ENCODE data around the gene SAMSN1.

SAMSN1 gene

GRCh38 chr21:14533499-14534428 lies 12.4 kb downstream of the SAMSN1 start:
- H3K27me3 Mint-ChIP-seq: no peaks in the 10 kb centered on the region
- peaks cover 0 to 8% of the 10 kb centered on the region in 2 donors for H3K9me3 Mint-ChIP-seq
- peaks cover 13% of the 10 kb centered on the region for H3K36me3 Mint-ChIP-seq (ENCODE audit: insufficient read depth)
- peak overlapping the region; percentile 99 to 100 for H3K27ac Mint-ChIP-seq
- DNase-seq (peak; percentile 41 to 60 (median 46)), ATAC-seq (replicated peaks) (peak; percentile 79)
- H3K4me3 Mint-ChIP-seq: peak overlapping the region; percentile 88
- peaks cover 36 to 62% of the 10 kb centered on the region in 2 donors for H3K4me1 Mint-ChIP-seq (ENCODE audit: low read depth in 2 of 2)

DNA sequence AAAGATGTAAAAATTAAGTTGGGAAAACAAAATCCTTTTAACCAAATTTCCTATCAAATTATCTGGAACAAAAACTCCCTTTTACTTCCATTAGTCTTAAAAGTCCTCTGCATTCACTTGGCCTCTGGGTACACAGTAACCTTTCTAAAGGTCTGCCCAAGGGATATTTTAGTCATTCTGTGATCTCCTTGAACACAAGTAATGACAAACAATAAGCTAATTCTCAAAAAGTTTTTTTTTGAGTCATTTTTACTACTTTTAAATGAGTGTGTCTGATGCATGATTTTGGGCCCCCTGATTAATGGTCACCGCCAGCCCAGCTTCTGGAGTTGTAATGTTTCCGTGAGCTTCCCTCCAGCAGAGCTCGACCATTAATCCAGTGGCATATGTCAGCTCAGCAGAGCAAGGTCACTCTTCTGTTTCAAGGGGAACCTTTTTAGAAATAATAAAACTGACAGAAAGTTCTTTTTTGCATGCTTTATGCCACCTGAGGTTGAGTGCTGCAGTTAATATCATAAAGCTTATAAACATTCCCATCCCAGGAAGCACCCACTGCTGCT lies 14.3 kb downstream of the SAMSN1 start:
- no peak for DNase-seq
- H3K4me1 Mint-ChIP-seq (ENCODE audit: low read depth in 2 of 2): peaks cover 40 to 59% of the 10 kb centered on the region in 2 donors
- peaks cover 0 to under 1% of the 10 kb centered on the region in 2 donors for H3K9me3 Mint-ChIP-seq
- no peaks in the 10 kb centered on the region for H3K27me3 Mint-ChIP-seq
- peak overlapping the region; percentile 77 to 100 for H3K27ac Mint-ChIP-seq
- peak overlapping the region; percentile 3 to 40 for H3K4me3 Mint-ChIP-seq
- no peak for ATAC-seq (replicated peaks)
- H3K36me3 Mint-ChIP-seq (ENCODE audit: insufficient read depth): peaks cover 13% of the 10 kb centered on the region

- H3K4me1 Mint-ChIP-seq (ENCODE audit: low read depth in 2 of 2): peaks cover 43 to 65% of the 10 kb centered on the region in 2 donors
- H3K27ac Mint-ChIP-seq: peak overlapping the region in 1 of 2 donors; percentile 38
- no peaks in the 10 kb centered on the region for H3K9me3 Mint-ChIP-seq
- no peak for DNase-seq
- no peak for ATAC-seq (replicated peaks)
- H3K27me3 Mint-ChIP-seq: no peaks in the 10 kb centered on the region
- peaks cover 13% of the 10 kb centered on the region for H3K36me3 Mint-ChIP-seq (ENCODE audit: insufficient read depth)
- H3K4me3 Mint-ChIP-seq: no peak overlapping the region
Observed at GRCh38 chr21:14530592-14530991, 15.5 kb downstream of the SAMSN1 start.

GRCh38 chr21:14528815-14529214 lies 17.3 kb downstream of the SAMSN1 start:
- Mint-ChIP-seq H3K9me3 (no peaks in the 10 kb centered on the region), H3K27ac (peak overlapping the region; percentile 71 to 78), H3K4me3 (peak overlapping the region; percentile 24 to 85), H3K4me1 (ENCODE audit: low read depth in 2 of 2) (peaks cover 32 to 60% of the 10 kb centered on the region in 2 donors), H3K27me3 (no peaks in the 10 kb centered on the region), H3K36me3 (ENCODE audit: insufficient read depth) (peaks cover under 1% of the 10 kb centered on the region)
- no peak for ATAC-seq (replicated peaks)
- DNase-seq: no peak

GRCh38 chr21:14527696-14528652 lies 18.1 kb downstream of the SAMSN1 start:
- Mint-ChIP-seq H3K36me3 (ENCODE audit: insufficient read depth) (no peaks in the 10 kb centered on the region), H3K4me1 (ENCODE audit: low read depth in 2 of 2) (peaks cover 38 to 62% of the 10 kb centered on the region in 2 donors), H3K9me3 (no peaks in the 10 kb centered on the region), H3K27me3 (no peaks in the 10 kb centered on the region), H3K27ac (peak overlapping the region; percentile 71 to 78), H3K4me3 (peak overlapping the region; percentile 70 to 85)
- ATAC-seq (replicated peaks) (no peak), DNase-seq (no peak)

DNA sequence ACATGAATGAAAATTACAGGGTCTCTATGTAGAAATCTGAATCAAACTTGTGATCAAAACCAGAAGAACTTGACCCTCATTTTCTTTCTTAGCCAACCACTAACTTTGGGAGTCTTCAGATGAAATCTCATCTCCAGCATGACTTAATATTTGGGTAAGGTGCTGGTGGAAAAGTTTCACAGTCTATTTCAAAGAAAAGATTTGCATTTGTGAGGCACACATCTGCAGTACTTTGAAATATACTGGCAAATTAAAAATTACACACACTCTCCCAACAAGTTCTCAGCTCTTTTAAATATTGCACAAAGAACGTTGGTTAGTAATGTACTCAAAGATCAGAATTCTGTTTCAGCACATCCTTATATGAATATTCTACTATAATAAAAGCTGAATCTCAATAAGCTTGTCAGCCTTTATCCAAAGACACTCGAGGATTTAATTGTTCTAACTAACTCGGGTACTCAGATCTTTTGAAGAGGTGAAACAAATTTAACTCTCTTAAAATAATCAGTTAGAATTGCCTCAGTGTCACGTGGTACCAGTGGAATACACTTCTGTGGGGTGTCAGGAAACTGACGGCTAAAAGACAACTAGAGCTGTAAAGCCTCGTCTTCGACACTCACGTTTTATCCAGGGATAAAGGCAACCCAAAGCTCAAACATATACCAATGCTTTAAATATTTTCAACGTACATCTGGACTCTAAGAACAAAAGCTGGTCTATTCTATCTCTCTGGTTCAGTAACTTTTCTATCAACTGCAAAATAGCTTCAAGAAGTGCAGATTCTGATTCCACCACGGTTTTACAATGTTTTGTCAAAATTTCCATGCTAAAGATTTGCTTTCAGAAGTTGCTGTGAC lies 19.0 kb downstream of the SAMSN1 start:
- Mint-ChIP-seq H3K27me3 (no peaks in the 10 kb centered on the region), H3K27ac (peak overlapping the region; percentile 49 to 71), H3K36me3 (ENCODE audit: insufficient read depth) (no peaks in the 10 kb centered on the region), H3K4me3 (peak overlapping the region; percentile 69 to 85), H3K9me3 (no peaks in the 10 kb centered on the region), H3K4me1 (ENCODE audit: low read depth in 2 of 2) (peaks cover 36 to 66% of the 10 kb centered on the region in 2 donors)
- DNase-seq (no peak), ATAC-seq (replicated peaks) (peak; percentile 55)

GRCh38 chr21:14526199-14526598 lies 19.9 kb downstream of the SAMSN1 start:
- H3K4me3 Mint-ChIP-seq: peak overlapping the region; percentile 69 to 85
- ATAC-seq (replicated peaks) (no peak), DNase-seq (no peak)
- no peaks in the 10 kb centered on the region for H3K9me3 Mint-ChIP-seq
- H3K4me1 Mint-ChIP-seq (ENCODE audit: low read depth in 2 of 2): peaks cover 36 to 70% of the 10 kb centered on the region in 2 donors
- peak overlapping the region; percentile 62 to 71 for H3K27ac Mint-ChIP-seq
- H3K36me3 Mint-ChIP-seq (ENCODE audit: insufficient read depth): no peaks in the 10 kb centered on the region
- H3K27me3 Mint-ChIP-seq: no peaks in the 10 kb centered on the region

- Mint-ChIP-seq H3K4me1 (ENCODE audit: low read depth in 2 of 2) (peaks cover 26 to 61% of the 10 kb centered on the region in 2 donors), H3K27me3 (no peaks in the 10 kb centered on the region), H3K36me3 (ENCODE audit: insufficient read depth) (no peaks in the 10 kb centered on the region), H3K9me3 (no peaks in the 10 kb centered on the region), H3K4me3 (peak overlapping the region; percentile 59 to 70), H3K27ac (peak overlapping the region; percentile 52 to 79)
- DNase-seq (peak in 2 of 3 experiments; percentile 21 to 42), ATAC-seq (replicated peaks) (peak; percentile 75)
Observed at GRCh38 chr21:14523234-14523633, 22.9 kb downstream of the SAMSN1 start.

- no peaks in the 10 kb centered on the region for H3K9me3 Mint-ChIP-seq
- no peak for DNase-seq
- peak overlapping the region; percentile 52 to 79 for H3K27ac Mint-ChIP-seq
- no peaks in the 10 kb centered on the region for H3K27me3 Mint-ChIP-seq
- peak overlapping the region; percentile 59 to 70 for H3K4me3 Mint-ChIP-seq
- H3K36me3 Mint-ChIP-seq (ENCODE audit: insufficient read depth): peaks cover 2% of the 10 kb centered on the region
- no peak for ATAC-seq (replicated peaks)
- H3K4me1 Mint-ChIP-seq (ENCODE audit: low read depth in 2 of 2): peaks cover 26 to 63% of the 10 kb centered on the region in 2 donors
Observed at GRCh38 chr21:14522736-14523135, 23.4 kb downstream of the SAMSN1 start.

DNA sequence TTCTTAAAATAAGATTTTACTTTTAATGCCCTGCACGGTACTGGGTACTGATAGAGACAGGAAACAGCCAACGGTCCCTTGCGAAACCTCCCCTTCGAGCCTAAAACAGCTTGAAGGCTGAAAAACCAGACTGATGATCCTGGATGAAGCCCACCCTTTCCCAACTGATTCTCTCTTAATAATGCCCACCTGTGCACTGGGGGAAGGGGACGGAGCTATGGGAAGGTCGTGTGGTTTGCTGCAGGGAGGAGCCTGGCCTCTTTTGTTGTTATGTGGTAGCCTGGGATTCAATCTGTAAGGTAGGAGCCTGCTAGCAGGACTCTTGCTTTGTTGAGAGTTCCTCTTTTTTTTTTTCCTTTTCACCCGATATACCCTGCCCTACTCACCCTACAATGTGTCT lies 25.6 kb downstream of the SAMSN1 start:
- ATAC-seq (replicated peaks) (no peak), DNase-seq (no peak)
- peaks cover 19% of the 10 kb centered on the region for H3K36me3 Mint-ChIP-seq (ENCODE audit: insufficient read depth)
- no peaks in the 10 kb centered on the region for H3K9me3 Mint-ChIP-seq
- no peaks in the 10 kb centered on the region for H3K27me3 Mint-ChIP-seq
- H3K4me3 Mint-ChIP-seq: peak overlapping the region; percentile 25 to 62
- H3K27ac Mint-ChIP-seq: peak overlapping the region in 1 of 2 donors; percentile 44
- H3K4me1 Mint-ChIP-seq (ENCODE audit: low read depth in 2 of 2): peaks cover 22 to 48% of the 10 kb centered on the region in 2 donors

DNA sequence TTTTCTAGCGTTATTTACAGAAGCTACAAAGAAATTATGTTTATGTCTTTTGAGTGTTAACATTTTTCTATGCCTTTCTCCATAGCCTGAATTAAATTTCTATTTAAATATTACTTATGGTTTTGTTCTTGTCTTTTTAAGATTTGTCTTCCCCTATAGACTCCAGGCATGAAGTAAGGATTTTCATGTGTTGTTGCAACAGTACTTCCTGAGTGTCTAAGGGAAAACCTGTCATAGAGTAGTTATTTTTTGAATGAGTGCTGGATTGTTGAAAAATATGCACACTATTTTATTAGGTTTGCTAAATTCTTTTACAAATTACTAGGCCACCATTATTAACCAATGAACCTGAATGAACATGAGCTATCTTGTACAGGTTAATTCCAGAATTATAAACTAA lies 27.1 kb downstream of the SAMSN1 start:
- Mint-ChIP-seq H3K27me3 (no peaks in the 10 kb centered on the region), H3K36me3 (ENCODE audit: insufficient read depth) (peaks cover 22% of the 10 kb centered on the region), H3K9me3 (no peaks in the 10 kb centered on the region), H3K4me1 (ENCODE audit: low read depth in 2 of 2) (peaks cover 17 to 45% of the 10 kb centered on the region in 2 donors), H3K4me3 (no peak overlapping the region), H3K27ac (no peak overlapping the region)
- no peak for ATAC-seq (replicated peaks)
- no peak for DNase-seq

- Mint-ChIP-seq H3K27ac (peak overlapping the region in 1 of 2 donors; percentile 36), H3K27me3 (no peaks in the 10 kb centered on the region), H3K4me3 (no peak overlapping the region), H3K4me1 (ENCODE audit: low read depth in 2 of 2) (peaks cover 11 to 34% of the 10 kb centered on the region in 2 donors), H3K36me3 (ENCODE audit: insufficient read depth) (peaks cover 49% of the 10 kb centered on the region), H3K9me3 (no peaks in the 10 kb centered on the region)
- no peak for ATAC-seq (replicated peaks)
- DNase-seq: no peak
Observed at GRCh38 chr21:14513804-14514203, 32.3 kb downstream of the SAMSN1 start.
